Activated CD4-positive, alpha-beta T cell treated with anti-CD3 and anti-CD28 coated beads, Interleukin-2, Interleukin-6, amounts not matched to agents 100 ng/mL and 50 ng/mL, durations not matched to agents 16 hours and 8 hours (primary cell): Measurements from ENCODE around the gene HLA-DOB.
"Not testable (repeated sequence)": the region's sequence is repeated elsewhere in the genome, so short reads cannot be mapped to it uniquely, and the experiment has no call there.

Source experiments
- DNase-seq: peaks from one replicate; pipeline ENCODE4 v3.0.0-alpha.2; 2020

The HLA-DOB gene

GRCh38 chr6:32807020-32807580 lies 9.7 kb downstream of the HLA-DOB start:
- DNase-seq = no peak

- not testable (repeated sequence) for DNase-seq
These were observed 11.4 kb downstream of the HLA-DOB start for GRCh38 chr6:32805404-32805803.

GRCh38 chr6:32803416-32803815 lies 13.4 kb downstream of the HLA-DOB start:
- no peak for DNase-seq

GRCh38 chr6:32799740-32800139 lies 17.1 kb downstream of the HLA-DOB start:
- DNase-seq = no peak

- no peak for DNase-seq
These were observed 17.6 kb downstream of the HLA-DOB start for GRCh38 chr6:32799168-32799567.

- peak; percentile 82 for DNase-seq
These were observed 19.7 kb downstream of the HLA-DOB start for GRCh38 chr6:32796848-32797776.

- DNase-seq = no peak
These were observed 22.3 kb downstream of the HLA-DOB start for GRCh38 chr6:32794510-32794909.

- DNase-seq = no peak
These were observed 23.8 kb downstream of the HLA-DOB start for GRCh38 chr6:32792901-32793435.

GRCh38 chr6:32790306-32790705 lies 26.5 kb downstream of the HLA-DOB start:
- no peak for DNase-seq

GRCh38 chr6:32785781-32786533 lies 30.8 kb downstream of the HLA-DOB start:
- peak; percentile 64 for DNase-seq

GRCh38 chr6:32782923-32783322 lies 33.9 kb downstream of the HLA-DOB start:
- not testable (repeated sequence) for DNase-seq

- DNase-seq = no peak
These were observed 37.8 kb downstream of the HLA-DOB start for GRCh38 chr6:32779036-32779435.

GRCh38 chr6:32775071-32775470 lies 41.7 kb downstream of the HLA-DOB start:
- no peak for DNase-seq

GRCh38 chr6:32774426-32774825 lies 42.4 kb downstream of the HLA-DOB start:
- no peak for DNase-seq

- DNase-seq = no peak
These were observed 44.1 kb downstream of the HLA-DOB start for GRCh38 chr6:32772656-32773055.

GRCh38 chr6:32764048-32764447 lies 52.8 kb downstream of the HLA-DOB start:
- no peak for DNase-seq

GRCh38 chr6:32763421-32763820 lies 53.4 kb downstream of the HLA-DOB start, which contains the start of gene HLA-DQB2:
TSS of gene HLA-DQB2 (minus strand) at chr6:32763532. CDS start at chr6:32763470, 62 bp downstream.
- DNase-seq = peak; percentile 6
